Fibroblast of upper back skin (primary cell): ENCODE measurements around the gene KLHDC10.
A peak's percentile ranks its signal among the peaks of the same experiment; 100 is the strongest.
"Not testable (repeated sequence)": the region's sequence is repeated elsewhere in the genome, so short reads cannot be mapped to it uniquely, and the experiment has no call there.

Experiments
- DNase-seq: peaks from one replicate; pipeline ENCODE4 v3.0.0-alpha.2; 2013

The KLHDC10 gene

DNA sequence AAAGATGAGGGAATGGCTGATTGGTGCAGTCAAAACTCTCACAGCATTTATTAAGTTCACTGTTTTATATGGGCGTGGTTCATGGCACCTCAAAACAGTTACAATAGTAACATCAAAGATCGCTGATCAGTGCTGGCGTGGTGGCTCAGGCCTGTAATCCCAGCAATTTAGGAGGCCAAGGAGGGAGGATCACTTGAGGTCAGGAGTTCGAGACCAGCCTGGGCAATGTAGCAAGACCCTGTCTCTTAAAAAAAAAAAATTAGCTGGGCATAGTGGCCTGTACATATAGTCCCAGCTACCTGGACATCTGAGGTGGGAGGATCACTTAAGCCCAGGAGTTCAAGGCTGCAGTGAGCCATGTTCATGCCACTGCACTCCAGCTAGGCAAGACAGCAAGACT is 48.5 kb downstream of the KLHDC10 start:
- DNase-seq, result no peak

DNA sequence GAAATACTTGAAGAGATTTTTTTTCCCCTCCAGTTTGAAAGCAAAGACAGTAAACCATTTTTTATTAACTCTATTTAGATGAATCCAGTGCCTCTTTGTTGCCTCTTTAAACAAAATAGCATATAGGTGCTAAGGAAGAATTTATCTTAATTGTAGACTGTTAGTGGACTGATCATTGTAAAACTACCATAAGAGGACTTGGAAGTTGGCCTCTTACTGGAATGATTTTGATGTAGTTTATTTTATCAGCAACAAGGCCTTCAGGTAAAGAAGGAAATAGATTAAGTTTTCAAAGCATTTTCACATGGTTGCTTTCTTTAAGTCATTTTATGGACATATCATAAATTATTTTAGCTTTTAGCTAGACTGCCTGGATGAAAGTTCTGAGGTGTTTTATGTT is 53.2 kb downstream of the KLHDC10 start:
- DNase-seq, result no peak

DNA sequence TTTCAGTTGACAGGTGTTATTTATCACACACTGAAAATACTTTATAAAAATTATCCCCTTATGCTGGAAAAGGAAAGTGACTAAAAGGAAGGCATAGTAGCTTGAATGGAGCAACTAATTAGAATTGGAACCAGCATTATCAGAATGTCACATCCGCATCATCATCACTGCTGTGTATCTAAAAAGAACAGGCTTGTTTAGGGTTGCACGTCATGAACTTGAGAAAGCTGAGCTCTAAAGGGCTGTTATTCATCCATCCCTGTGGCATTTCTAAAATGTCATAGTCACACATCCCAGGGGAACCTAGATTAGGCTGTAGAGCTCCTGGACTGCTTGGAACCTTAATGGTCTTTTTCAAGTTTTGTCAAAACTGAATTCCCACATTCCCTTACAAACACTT is 54.4 kb downstream of the KLHDC10 start:
- DNase-seq, result no peak

DNA sequence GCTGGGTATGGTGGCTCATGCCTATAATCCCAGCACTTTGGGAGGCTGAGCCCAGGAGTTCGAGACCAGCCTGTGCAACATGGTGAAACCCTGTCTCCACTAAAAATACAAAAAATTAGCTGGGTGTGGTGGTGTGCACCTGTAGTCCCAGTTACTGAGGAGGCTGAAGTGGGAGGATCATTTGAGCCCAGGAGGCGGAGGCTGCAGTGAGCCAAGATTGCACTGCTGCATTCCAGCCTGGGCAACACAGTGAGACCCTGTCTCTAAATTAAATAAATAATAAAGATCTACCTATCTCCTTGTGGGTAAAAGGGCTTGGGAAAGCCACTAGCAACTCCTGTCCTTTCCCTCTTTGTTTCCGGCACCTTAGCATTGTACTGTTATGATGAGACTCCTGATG is 56.5 kb downstream of the KLHDC10 start:
- not testable (repeated sequence) for DNase-seq

DNA sequence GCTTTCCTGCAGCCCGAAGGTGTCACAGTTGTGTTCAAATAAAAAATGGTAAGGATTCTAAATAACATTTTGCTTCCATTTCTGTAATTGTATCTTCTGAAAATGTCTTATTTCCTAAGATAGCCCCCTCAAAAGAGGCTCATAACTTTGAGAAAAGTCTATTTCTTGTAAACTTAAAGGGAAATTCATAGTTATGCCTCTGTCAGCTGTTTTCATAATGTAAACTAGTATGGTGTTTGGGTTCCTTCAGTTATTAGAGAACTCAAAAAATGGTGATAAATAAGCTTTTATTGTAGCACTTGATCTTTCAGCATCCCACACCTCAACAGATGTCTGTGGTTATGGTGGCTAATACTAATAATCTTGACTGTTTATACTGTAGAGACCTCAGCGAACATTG is 57.1 kb downstream of the KLHDC10 start:
- no peak for DNase-seq

DNA sequence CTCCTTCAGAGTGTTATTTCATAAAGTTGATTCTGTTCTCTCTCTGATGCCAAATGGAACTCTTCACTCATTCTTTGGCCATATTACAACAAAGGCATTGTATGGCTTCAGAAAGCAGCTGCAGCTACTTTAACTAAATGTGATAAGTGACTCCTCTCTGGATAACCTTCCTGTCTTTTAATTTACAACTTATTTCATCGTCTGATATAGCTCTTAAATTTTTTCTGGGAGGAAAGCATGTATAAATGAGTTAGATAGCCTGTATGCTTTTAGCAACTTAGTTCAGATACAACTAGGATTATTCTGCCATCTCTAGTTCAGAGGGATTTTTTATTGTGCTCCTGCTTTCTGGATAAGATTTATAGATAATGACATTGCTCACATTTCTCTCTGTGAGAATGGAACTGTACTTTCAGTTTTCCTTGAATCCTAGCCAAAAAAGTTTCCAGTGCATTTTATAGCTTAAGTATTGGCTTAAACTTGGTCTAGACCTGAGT is 57.5 kb downstream of the KLHDC10 start:
- peak; percentile 66 for DNase-seq

DNA sequence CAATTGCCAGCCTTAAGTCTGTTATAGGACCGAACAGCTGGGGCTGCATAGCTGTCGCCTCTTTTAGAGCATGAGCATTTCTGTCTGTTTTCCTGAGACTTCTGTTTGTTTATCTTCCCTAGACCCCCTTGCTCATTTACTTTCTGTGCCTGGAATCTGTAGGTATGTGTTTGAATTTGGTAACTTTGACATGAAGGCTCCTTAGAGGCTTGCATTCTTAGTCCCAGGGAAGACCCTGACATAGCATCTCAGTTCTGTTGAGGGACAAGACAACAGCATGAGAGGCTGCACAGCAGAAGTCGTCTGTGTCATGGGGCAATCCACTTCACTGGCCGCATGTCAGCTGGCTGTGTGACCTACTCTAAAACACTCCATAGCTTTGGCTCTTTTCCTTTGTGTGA is 58.7 kb downstream of the KLHDC10 start:
- DNase-seq, result no peak

DNA sequence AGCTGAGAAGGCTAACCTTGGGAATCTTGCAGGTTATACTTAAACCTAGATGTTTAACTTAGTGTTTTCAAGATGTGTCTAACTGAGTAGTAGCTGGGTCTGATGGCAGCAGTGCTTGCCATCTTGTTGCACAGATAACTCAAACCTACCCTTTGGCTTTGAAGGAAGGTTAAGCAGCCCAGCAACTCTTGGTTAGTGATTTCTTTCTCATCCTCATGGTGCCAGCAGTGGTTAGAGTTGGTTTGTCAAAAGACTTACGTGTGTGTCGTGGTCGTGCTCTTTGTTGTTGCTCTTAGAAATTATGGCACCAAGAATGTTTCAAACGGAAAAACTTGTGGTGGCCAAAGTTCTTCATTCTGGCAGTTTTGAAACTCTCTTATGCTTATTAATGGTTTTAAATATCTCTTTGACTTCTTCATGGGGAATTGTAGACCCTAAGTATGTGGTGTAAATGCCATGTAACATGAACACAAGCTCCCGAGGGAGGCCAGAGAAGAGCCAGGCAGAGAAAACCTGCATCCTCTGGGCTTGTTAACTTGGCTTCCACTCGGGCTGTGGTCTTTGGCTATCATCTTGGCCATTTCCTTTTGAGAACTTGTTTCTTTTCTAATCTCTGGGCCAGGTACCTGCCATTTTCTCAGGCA is 61.0 kb downstream of the KLHDC10 start:
- no peak for DNase-seq

DNA sequence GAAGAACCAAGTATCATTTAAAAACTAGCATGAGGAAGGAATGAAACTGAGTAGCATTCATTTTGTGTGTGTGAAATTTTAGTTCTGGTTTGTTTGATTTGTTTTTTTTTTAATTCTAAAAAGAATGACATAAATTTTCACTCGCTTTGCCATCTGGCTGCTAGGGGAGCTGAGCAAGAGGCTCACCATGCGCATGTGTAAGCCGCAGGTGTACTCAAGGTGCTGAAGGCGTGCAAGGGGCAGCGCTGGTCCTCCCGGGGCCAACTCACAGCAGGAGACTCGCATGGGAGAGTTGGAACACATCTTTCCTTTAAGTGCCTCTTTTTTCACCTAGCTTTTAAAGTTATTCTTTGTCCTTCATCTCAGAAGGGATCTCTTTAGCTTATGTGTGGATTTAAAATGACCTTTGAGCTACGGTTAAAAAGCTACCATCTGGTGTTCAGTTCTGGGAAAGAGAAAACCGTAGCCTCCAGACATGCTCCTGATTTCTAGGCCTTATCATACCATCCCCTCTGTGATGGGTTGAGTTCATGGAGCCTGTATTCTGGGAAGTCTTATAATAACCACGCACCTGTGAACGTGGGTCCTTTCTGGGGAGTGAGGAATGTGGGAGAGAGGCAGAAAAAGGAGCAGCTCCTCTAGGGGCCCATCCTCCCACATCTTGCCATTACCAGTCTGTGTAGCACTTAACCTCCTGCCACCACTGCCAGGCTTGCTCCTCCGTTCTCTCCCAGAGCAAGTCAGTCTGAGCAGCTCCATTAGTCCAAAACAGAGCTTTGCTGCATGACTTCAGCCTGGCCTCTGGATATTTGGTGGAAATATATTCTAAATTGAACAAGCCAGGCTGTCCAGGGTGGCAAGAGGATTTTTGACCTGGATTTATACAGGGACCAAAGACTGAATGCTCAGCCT is 61.9 kb downstream of the KLHDC10 start:
- no peak for DNase-seq

DNA sequence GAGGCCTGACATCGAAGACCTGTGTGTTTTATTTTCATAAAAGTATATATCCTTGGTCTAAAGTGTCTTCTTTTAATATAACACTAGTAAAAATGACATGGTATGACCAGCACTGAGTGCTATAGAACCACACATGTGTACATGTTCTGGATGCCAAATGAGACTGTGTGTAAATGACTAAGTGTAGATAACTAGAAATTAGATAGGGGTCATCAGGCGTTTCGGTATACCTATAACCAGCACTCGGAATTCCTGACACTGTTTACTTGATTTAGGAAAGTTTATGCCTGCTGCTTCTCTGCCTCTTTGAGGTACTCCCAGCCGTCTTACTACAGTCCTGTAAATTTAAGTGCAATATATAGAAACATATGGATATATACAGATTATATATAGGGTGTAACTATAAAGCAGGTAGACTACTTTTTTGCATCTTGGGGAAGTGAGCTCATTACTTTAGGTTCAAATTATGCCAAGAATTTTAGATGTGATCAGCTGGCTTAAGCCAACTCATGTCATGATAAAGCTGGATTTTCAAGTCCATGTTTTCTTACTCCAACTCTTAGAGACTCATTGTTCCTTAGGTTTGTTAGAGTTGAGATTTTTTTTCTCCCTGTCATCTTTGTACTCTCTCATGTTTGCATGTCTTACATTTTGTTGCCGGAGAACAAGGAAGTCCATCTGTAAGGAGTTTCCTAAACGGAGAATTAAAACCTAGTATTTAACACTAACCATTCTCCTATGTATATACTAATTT is 62.9 kb downstream of the KLHDC10 start:
- no peak for DNase-seq

DNA sequence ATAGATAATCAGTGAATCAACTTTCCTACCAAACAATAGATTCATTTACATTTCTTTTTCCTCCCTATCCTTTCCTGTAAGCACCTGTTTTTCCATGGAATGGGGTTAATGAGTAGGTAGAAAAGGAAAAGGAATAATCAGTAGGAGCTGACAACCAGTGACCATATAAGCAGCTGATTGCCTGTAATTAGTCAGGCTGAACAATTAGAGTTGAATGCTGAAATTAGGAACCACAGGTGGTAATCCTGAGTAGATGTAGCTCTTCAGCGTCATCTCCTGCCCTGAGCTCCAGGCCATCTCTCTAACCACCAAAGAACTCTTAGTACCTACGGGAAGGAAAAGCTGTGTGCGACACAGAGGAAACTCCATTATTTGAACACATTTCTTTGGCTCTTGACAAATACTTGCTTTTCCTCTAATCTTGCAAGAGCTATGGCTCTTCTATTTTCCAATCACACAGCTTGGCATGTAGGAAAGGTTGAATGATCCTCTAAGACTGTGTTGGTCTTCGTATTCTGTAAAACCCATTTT is 63.8 kb downstream of the KLHDC10 start:
- no peak for DNase-seq

DNA sequence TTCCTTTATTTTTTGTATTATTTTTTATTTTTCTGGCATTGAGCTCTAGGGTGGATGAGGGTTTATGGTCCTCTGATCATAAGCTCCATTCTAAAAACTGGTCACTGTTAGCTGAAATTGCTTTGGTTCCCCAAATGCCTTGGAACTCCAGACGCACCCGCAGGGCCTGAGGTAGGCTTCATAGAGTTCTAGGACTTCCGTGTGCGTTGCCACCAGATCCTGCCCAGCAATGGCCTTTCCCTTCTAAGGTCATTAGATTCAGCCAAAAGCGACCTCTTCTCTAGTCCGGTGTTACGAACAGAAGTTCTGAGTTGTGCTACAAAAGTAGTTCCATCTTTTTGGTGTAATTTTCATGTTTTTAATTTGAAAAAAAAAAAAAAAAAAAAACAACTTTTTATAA is 64.4 kb downstream of the KLHDC10 start:
- no peak for DNase-seq

DNA sequence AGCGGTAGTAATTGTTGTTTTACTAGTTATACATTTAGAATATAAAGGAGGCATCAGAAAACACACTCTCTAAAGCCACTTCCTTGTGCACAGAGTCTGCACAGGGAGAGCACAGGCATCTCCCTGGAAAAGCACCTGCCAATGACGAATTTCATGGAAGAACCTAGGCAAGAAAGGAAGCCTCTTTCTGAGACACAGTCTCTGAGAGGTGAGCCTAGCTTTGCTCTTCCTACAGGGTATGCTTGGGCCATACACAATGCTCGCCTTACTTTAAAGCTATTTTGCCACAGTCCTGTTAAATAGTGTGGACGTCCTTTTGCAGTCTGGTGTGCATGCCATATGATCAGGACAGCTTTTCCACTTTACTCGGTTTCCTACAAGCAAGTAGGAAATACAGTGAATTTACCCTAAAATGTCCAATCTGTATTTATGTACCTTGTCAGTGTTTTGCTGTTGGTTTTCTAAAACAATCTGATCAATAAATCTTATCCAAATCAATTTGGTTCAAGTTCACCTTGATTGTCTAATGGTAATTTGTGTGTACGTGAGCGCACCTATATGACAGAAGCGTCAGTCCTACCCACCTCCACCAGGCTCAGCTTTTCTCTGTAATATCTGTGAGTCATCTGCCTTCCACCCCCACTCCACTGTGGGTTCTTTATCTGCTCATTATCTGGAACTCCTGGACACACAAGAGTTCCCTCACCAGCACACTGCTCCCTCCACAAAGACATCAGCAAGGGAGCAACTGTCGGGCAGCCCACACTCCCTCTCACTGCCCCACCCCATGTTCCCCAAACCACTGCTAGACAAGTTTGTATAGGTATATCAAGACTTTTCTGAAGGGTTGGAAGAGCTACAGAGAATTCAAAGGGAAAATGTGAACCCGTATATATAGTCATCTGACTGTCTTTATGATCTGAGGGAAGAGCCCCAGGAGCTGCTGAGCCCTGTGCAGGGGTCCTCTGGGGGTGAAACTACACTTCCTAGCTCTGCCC is 65.2 kb downstream of the KLHDC10 start:
- DNase-seq, result peak; percentile 16

DNA sequence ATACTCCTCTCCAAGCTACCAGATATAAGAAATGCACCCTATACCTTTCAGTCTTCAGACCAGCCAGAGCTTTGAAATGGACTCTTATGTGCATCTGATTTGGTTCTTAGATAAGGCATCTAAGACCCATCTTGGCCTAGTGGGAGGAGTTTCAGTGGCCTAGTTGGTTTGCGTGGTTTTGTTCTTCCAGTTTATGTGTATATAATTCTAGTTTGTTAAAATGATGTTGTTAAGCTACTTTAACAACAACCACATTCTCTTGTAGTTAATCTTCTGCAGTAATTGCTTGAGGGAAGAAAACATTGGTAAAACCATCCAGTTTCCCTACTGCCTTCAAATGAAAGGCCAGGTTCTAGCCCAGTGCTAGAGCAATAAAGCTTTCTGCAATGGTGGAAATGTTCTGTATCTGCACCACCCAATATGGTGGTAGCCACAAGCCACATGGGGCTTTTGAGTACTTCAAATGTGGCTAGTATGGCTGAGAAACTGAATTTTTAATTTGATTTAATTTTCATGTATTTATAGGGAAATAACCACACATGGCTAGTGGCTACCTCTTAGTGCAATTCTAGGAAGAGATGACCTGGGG is 66.3 kb downstream of the KLHDC10 start:
- DNase-seq, result no peak

DNA sequence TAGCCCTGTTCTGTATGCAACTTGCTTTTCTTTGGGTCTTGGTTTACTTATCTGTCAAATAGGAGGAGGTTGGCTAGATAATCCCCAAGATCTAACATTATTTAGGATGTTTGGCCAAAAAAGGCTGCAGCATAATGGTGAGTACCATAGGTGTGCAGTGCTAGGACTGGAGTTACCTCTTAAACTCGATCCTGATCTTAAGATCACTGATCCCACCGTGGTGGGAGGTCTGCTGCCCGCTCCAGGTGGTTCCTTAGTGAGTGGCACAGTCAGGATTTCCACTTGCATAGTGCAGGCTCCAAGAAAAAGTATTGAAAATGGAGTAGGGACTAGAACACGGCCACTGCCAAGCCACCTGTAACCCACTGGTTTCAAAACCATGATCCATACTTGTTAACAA is 66.9 kb downstream of the KLHDC10 start:
- DNase-seq, result no peak

DNA sequence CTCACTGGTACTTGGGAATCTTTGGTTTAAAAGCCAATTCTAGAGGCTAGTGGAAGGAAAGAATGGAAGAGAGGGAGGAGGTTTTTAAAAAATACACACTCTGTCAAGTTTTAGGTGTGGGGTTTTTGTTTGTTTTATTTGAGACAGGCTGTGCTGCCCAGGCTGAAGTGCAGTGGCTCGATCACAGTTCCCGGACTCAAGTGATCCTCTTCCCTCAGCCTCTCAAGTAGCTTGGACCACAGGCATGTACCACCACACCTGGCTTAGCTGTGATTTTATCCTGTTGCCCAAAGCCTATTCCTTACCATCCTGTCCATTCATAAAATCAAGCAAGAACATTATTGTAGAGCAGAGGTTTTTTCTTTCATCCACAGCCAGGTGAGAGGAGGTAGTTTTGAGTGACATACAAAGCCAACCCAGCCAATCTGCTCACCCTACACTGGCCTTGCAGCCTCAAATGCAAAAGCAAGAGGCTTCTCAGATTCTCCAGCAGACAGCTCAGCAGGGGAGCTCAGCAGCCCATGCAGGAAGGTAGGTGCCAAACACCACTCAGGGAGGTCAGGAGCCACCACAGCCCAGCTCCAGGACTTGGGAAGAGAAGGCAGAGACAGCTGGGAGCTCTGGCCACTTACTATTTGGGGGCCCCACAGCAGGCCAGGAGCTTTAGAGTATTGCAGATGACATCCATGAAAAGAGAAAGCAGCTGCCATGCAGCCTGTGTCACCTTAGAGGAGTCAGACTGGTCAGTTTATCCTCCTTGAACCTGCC is 69.0 kb downstream of the KLHDC10 start:
- DNase-seq, result no peak

DNA sequence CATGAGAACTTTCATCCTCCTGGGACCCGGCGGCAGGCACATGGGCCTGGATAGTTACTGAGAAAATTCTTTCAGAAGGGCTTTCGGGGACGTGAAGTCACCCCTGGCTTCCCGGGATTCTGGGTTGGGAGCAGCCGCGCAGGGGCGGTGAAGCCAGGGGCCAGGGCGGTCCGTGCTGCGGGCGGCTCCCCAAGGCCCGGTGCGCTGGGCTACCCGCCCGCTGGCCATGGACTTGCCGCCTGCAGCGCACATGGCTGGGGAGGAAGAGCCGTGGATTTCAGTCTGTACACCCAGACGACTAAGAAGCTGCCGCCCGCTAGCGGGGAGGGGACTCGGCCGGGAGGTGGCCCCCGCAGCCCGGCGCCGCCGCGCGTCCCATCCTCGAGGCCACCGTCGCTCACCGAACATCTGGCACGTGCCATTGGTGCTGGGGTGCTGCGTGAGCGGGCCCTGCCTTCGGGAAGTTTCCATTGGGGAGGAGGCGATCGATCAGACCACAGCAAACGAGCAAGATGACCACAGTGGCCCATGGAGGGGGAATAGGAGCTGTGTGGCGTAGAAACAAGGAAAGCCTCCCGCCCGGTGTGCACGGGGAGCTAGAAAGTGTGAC is 70.3 kb downstream of the KLHDC10 start:
- no peak for DNase-seq

DNA sequence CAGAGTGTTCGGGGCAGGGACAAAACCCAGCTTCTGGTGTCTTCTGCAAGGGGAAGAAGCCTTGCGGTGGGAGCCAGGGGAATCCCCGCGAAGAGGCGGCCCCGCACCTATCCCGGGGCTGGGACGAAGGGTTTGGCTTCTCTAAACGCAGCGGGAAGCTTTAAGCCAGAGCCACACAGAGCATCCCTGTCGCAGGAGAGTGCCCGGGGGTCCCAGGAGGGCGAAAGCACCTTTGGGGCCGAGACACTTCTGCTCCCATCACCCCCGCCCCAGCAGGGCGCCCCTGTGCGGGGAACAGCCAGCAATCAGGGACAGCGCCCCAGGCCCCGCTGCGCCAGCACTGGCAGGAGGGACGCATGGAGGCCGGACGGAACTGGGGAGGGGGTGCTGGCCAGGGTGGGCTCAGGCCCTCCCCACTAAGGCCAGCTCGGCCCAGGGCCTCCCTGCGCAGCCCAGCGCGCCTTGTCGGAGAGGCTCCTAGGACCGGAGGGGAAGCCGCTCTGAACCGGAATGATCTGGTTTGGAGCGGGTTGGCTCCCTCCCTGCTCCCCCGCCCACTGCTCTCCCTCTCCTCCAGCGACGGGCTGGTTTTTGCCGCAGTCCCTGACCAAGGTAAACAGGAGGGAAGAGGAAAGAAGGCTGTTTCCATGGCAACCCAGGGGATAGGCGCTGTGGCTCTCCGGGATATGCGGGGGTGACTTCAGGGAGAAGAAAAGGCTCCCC is 71.0 kb downstream of the KLHDC10 start:
- peak; percentile 74 for DNase-seq

DNA sequence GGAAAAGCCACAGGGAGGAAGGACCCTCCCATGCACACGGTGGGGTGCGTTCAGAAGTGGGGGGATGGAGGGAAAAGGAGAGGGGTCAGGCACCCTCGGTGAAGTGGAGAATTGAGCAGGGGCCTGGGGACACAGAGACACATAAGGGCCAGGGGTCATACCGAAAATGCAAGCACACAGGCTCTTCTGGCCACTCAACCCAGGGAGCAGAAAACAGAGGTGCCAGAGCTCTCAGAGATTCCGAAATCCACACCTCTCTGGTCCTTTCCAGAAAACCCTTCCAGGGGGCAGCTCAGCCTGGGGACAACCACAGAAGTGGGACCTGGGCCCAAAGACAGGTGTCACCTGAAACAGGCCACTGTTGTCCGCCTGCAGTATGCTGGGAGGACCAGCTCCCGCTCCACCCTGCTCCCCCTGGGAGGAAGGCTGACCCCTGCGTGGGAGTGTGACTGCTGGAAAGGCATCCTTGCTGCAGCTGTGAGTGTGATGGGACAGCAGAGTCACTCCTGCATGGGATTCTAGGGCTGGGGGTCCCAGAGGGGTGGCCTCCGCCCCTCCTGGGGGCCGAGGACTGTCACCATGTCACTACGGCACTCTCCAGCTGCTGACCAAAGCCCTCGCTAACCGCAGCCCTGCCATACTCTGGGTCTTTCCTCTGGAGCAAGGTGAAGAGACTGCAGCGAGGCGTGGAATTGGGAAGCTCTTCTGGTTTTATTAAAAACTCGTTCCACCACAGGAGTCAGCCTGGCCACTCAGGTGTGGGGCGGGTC is 71.7 kb downstream of the KLHDC10 start:
- DNase-seq, result no peak
